Measurements from ENCODE around the gene MFN2.

Gene MFN2

GRCh38 chr1:11960715-11961114 is 19.5 kb upstream of the MFN2 start:
- no peak for DNase-seq (ENCODE audit: low read depth)

- no peak for DNase-seq (ENCODE audit: low read depth)
Observed at GRCh38 chr1:11961230-11961629, 19.0 kb upstream of the MFN2 start.

DNA sequence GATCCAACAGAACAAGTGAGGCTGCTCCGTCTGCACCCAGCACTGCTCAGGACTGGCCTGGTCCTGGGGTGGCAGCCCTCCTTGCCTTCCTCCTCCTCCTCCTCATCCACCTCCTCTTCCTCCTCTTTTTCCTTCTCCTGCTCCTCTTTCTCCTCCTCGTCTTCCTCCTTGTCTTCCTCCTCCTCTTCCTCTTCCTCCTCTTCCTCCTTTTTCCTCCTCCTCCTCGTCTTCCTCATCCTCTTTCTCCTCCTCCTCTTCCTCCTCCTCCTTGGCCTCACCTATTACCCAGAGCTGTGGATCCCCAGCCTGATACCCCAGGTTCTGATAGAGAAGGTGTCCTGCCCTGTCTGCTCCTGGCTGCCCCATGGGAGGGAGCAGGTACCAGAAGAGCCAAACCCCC is 16.6 kb upstream of the MFN2 start:
- DNase-seq (ENCODE audit: low read depth) = no peak

- DNase-seq (ENCODE audit: low read depth) = no peak
Observed at GRCh38 chr1:11964656-11965055, 15.6 kb upstream of the MFN2 start.

GRCh38 chr1:11967028-11967547 is 13.2 kb upstream of the MFN2 start:
- DNase-seq (ENCODE audit: low read depth) = no peak

- DNase-seq (ENCODE audit: low read depth) = no peak
Observed at GRCh38 chr1:11970441-11971185, 9.6 kb upstream of the MFN2 start.

- DNase-seq (ENCODE audit: low read depth) = no peak
Observed at GRCh38 chr1:11977625-11978024, 2.6 kb upstream of the MFN2 start.

DNA sequence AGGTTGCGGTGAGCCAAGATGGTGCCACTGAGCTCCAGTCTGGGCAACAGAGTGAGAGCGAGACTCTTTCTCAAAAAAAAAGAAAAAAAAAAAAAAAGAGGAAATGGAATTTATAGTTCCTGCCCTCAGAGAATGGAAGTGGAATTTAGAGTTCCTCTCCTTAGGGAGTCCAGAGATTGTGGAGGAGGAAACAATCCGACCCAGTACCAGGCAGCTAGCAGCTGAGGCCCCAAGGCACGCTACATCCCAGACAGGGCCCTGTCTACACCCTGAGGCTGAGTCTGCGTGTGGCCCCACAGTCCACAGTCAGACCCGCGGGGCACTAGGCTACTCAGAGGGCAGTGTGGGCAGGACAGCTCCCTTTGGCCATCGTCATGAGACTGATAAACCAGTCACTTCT is 1.9 kb upstream of the MFN2 start:
- DNase-seq (ENCODE audit: low read depth) = no peak

DNA sequence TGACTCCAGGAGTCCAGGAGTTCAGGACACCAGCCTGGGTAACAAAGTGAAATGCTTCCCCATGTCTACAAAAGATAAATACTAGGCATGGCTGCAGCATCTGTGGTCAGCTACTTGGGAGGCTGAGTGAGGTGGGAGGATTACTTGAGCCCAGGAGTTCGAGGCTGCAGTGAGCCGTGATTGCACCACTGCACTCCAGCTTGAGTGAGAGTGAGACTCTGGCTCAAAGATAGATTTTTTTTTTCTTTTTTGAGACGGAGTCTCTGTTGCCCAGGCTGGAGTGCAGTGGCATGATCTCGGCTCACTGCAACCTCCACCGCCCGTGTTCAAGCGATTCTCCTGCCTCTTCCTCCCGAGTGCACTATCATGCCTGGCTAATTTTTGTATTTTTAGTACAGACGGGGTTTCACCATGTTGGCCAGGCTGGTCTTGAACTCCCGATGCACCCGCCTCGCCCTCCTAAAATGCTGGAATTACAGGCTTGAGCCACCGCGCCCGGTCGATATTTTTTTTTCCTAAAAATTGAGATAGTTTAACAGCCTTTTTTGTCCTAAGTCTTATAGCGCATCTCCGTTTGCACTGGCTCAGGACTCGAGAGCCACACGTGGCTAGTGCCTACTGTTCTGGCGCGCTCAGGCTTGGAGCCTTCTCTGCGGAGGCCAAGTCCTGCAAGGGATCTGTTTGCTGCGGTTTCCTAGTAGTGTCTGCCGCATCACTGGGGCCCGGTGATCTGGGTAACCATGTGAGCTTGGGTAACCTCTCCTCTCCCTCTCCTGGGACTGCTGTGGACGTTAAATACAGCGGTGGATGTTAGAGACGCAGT is 1.0 kb upstream of the MFN2 start:
- DNase-seq (ENCODE audit: low read depth) = no peak

GRCh38 chr1:11980676-11980972 is 380 bp downstream of the MFN2 start:
- no peak for DNase-seq (ENCODE audit: low read depth)

- no peak for DNase-seq (ENCODE audit: low read depth)
Observed at GRCh38 chr1:11981378-11982009, 1.2 kb downstream of the MFN2 start.

DNA sequence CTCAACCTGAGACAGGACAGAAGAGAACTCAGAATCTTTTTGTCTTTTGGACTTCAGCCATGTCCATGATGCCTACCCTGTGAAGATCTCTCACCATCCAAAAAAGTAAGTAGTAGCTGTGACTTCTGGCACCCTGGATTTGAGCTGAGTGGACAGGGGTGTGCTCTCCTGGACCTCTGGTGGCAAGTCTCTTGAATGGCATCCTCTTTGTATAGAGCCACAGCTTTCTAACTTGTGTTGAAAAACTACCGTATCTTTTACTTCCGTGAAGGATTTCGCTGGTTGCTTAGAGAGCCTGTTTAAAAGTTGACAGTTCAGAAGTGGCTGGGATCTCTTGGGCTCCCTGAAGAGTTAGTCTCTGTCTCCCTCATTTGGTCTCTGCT is 1.8 kb downstream of the MFN2 start:
- no peak for DNase-seq (ENCODE audit: low read depth)

DNA sequence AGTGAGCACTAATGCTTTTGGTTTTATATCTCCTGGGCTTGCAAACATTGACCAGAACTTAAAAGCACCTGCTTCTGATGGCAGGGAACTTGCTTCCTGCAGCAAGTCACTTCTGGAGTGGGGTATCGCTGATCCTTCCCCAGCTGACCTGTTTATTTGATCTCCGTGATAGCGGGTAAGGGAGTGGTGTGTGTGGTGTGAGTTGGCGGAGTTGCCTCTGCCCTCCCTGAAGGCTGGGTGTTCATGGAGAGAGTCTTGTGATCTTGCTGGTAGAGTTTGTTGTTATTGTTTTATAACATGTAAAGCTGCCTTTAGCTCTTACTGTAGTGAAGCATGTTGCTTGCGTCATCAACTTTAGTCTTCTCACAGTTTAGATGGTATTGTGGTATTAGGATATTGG is 3.9 kb downstream of the MFN2 start:
- no peak for DNase-seq (ENCODE audit: low read depth)

- no peak for DNase-seq (ENCODE audit: low read depth)
Observed at GRCh38 chr1:11984576-11984975, 4.3 kb downstream of the MFN2 start.

DNA sequence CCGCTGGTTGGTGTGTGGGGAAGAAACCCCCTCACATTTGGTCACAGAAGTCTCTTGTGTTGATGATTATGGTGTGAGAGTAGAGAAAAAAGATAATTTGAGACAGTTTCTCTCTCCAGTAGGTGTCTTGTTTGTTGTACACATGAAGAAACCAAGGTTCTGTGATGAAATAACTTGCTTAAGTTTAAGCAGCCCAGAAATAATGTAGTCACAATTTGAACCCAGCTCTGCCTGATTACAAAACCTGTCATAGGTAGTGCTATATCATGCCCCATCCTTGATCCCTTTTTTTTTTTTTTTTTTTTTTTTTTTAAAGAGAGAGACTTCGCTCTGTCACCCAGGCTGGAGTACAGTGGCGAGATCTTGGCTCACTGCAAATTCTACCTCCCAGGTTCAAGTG is 4.9 kb downstream of the MFN2 start:
- no peak for DNase-seq (ENCODE audit: low read depth)

- no peak for DNase-seq (ENCODE audit: low read depth)
Observed at GRCh38 chr1:11985851-11986250, 5.6 kb downstream of the MFN2 start.

DNA sequence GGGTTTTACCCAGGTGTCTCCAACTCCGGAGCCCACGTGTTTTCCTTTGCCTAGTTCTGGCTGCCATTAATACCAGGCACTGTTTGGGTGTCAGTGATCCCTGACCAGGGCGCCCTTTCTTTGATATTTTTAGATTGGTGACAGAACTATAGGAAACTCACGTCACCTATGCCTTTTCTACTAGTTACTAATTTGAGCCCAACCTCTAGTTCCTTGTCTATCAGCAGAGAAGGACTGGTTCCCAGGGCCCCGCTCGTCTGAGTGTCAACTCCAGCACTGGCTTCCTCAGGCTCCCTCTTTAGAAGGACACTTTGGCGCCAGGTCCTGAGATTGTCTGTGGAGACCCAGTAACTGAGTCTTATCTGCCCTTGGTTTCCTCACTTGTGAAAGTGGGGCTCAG is 9.4 kb downstream of the MFN2 start:
- no peak for DNase-seq (ENCODE audit: low read depth)

DNA sequence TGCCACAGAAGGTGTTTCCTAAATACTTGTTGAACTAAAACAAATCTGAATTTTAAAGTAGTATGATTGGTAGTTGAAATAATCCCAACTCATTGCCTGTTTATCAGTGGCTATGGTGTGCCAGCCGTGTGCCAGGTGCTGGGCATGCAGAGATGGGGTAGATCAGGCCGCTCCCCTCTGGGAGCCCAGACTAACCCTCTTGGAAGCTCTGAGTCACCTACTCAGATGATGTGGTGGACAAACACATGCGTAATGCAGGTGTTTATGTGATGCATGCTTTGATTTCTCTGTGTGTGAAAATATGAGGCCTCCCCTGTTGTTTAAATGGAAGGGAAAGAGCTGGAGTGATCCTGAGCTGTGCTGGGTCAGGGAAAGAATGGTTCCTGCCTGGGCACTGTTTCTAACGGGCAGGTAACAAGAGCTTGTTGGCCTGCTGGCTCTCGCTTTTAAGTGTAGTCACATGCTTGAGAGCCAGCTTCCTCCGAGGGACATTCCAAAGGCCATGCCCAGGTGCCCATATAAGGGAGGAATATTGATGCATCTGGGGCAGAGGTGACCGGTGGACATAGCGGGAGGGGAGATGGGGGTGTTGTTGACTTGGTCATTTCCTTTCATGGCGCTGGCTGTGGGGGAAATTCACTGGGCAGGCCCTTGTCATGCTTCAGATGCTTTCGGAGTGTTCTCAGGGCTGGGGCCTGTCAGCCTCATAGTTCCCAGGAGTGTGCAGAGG is 10.2 kb downstream of the MFN2 start:
- DNase-seq (ENCODE audit: low read depth) = no peak

DNA sequence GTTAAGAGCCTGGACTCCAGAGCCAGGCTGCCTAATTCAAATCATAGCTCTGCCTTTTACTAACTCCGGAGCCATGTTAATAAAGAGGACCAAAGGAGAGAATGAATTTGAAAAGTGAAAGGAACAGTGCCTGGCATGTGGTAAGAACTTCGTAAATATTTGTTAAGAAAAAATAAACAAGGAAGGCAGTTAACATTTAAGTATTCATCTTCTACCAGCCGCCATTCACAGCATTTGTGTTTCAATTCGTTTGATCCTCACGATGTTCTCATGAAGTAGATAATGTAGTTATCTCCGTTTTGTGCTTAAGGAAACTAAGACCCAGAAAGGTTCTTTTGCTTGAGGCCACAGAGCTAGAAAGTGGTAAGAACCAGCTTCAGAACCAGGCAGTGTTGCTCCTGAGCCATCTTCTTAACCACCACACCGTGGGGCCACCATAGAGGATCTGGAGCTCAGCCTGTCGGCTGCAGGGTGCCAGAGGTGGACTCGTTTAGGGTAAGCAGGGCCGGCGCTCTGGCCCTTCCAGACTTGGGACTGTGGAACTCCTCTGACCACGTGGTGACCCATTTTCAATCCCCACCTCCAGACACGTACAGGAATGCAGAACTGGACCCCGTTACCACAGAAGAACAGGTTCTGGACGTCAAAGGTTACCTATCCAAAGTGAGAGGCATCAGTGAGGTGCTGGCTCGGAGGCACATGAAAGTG is 11.9 kb downstream of the MFN2 start:
- no peak for DNase-seq (ENCODE audit: low read depth)

- DNase-seq (ENCODE audit: low read depth) = no peak
Observed at GRCh38 chr1:11997081-11997850, 17.0 kb downstream of the MFN2 start.

- DNase-seq (ENCODE audit: low read depth) = no peak
Observed at GRCh38 chr1:11998636-11999035, 18.4 kb downstream of the MFN2 start.

All from stimulated activated CD8-positive, alpha-beta memory T cell treated with anti-CD3 and anti-CD28 coated beads, Interleukin-15, amount 100 ng/mL, for 24 hours (primary cell).